ENCODE results near the gene PATE3. TPM values are rescaled to one million over a fixed set of nuclear protein-coding genes. Genes with fewer than 3 reads are reported as not detected.

PATE3 gene
- total RNA-seq, 1 experiment from 2014 or later = not detected

DNA sequence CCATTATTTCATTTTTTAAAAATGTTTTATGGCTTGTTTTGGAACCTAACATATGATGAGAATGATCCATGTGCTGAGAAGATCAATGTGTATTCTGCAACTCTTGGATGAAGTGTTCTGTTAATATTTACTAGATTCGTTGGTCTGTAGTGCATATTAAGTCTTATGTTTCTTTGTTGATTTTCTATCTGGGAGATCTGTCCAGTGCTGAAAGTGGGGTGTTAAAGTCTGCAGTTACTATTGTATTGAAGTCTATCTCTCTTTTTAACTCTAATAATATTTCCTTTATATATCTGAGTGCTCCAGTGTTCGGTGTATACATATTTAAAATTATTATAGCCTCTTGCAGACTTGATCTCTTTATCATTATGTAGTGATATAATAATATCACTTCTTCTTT is 11.9 kb downstream of the PATE3 start:
- in situ Hi-C loops (cut with HindIII; ENCODE audit: low pct_unique_long_range_greater_than_20kb, low sequenced_read_pairs) (no loop called here), intact Hi-C loops (cut with micrococcal nuclease; ENCODE audit: unreplicated experiment) (no loop called here)
- no peaks in the 10 kb centered on the region for H3K36me3 ChIP-seq (ENCODE audit: control insufficient read depth, insufficient read depth, low read length)
- H3K9me3 ChIP-seq (ENCODE audit: control insufficient read depth, insufficient read depth, low read depth, low read length) = peaks cover 57% of the 10 kb centered on the region
- H3K4me1 ChIP-seq (ENCODE audit: control insufficient read depth, insufficient read depth, low read length) = no peaks in the 10 kb centered on the region
- BruUV-seq (replicated peaks) = no TSS peak
- DNase-seq (ENCODE audit: low read depth, low spot score) (no peak), ATAC-seq (no peak)
- TF ChIP-seq SIN3A (IDR thresholded peaks at IDR 0.05; ENCODE audit: borderline replicate concordance, insufficient read depth, low read depth, low read length) (no peak), POLR2AphosphoS5 (IDR thresholded peaks at IDR 0.05; ENCODE audit: low read depth, low read length) (no peak)
- TF ChIP-seq, protein P1, sequence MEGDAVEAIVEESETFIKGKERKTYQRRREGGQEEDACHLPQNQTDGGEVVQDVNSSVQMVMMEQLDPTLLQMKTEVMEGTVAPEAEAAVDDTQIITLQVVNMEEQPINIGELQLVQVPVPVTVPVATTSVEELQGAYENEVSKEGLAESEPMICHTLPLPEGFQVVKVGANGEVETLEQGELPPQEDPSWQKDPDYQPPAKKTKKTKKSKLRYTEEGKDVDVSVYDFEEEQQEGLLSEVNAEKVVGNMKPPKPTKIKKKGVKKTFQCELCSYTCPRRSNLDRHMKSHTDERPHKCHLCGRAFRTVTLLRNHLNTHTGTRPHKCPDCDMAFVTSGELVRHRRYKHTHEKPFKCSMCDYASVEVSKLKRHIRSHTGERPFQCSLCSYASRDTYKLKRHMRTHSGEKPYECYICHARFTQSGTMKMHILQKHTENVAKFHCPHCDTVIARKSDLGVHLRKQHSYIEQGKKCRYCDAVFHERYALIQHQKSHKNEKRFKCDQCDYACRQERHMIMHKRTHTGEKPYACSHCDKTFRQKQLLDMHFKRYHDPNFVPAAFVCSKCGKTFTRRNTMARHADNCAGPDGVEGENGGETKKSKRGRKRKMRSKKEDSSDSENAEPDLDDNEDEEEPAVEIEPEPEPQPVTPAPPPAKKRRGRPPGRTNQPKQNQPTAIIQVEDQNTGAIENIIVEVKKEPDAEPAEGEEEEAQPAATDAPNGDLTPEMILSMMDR (IDR thresholded peaks at IDR 0.05) = no peak
- TF ChIP-seq, protein P2, sequence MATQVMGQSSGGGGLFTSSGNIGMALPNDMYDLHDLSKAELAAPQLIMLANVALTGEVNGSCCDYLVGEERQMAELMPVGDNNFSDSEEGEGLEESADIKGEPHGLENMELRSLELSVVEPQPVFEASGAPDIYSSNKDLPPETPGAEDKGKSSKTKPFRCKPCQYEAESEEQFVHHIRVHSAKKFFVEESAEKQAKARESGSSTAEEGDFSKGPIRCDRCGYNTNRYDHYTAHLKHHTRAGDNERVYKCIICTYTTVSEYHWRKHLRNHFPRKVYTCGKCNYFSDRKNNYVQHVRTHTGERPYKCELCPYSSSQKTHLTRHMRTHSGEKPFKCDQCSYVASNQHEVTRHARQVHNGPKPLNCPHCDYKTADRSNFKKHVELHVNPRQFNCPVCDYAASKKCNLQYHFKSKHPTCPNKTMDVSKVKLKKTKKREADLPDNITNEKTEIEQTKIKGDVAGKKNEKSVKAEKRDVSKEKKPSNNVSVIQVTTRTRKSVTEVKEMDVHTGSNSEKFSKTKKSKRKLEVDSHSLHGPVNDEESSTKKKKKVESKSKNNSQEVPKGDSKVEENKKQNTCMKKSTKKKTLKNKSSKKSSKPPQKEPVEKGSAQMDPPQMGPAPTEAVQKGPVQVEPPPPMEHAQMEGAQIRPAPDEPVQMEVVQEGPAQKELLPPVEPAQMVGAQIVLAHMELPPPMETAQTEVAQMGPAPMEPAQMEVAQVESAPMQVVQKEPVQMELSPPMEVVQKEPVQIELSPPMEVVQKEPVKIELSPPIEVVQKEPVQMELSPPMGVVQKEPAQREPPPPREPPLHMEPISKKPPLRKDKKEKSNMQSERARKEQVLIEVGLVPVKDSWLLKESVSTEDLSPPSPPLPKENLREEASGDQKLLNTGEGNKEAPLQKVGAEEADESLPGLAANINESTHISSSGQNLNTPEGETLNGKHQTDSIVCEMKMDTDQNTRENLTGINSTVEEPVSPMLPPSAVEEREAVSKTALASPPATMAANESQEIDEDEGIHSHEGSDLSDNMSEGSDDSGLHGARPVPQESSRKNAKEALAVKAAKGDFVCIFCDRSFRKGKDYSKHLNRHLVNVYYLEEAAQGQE (IDR thresholded peaks at IDR 0.05; ENCODE audit: insufficient read depth in 1 of 2, low read depth in 2 of 2, low read length in 1 of 2) = peak in 1 of 2 experiments; percentile 70; a peak in 2 of 4 replicates
- ChIA-PET POLR2A (no interaction called here), CTCF (no interaction called here)
- H3K27ac ChIP-seq (ENCODE audit: low read length) = no peak overlapping the region
- no peaks in the 10 kb centered on the region for H3K27me3 ChIP-seq (ENCODE audit: control insufficient read depth, insufficient read depth, low read length)
- H3K4me3 ChIP-seq (ENCODE audit: low read depth in 2 of 2, low read length in 2 of 2) = no peak overlapping the region

DNA sequence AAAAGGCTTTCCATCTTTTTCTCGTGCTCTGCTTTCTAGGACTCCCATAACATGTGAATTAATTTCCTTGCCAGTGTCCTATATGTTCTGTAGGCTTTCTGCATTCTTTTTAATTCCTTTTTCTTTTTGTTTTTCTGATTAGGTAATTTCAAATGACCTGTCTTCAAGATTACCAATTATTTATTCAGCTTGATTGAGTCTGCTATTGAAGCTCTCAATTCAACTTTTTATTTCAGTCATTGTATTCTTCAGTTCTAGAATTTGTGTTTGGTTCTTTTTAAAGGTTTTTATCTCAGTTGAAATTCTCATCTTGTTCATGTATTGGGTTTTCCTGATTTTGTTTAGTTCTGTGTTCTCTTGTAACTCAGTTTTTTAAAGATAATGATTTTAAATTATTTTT is 14.5 kb downstream of the PATE3 start:
- Histone ChIP-seq H3K4me1 (ENCODE audit: control insufficient read depth, insufficient read depth, low read length) (no peaks in the 10 kb centered on the region), H3K9me3 (ENCODE audit: control insufficient read depth, insufficient read depth, low read depth, low read length) (peaks cover 46% of the 10 kb centered on the region), H3K4me3 (ENCODE audit: low read depth in 2 of 2, low read length in 2 of 2) (no peak overlapping the region), H3K27ac (ENCODE audit: low read length) (no peak overlapping the region), H3K36me3 (ENCODE audit: control insufficient read depth, insufficient read depth, low read length) (no peaks in the 10 kb centered on the region), H3K27me3 (ENCODE audit: control insufficient read depth, insufficient read depth, low read length) (no peaks in the 10 kb centered on the region)
- ChIA-PET POLR2A (no interaction called here), CTCF (no interaction called here)
- in situ Hi-C loops (cut with HindIII; ENCODE audit: low pct_unique_long_range_greater_than_20kb, low sequenced_read_pairs) (no loop called here), intact Hi-C loops (cut with micrococcal nuclease; ENCODE audit: unreplicated experiment) (no loop called here)
- DNase-seq (ENCODE audit: low read depth, low spot score) (no peak), ATAC-seq (no peak)
- TF ChIP-seq, protein P1 (IDR thresholded peaks at IDR 0.05) = no peak
- TF ChIP-seq SIN3A (IDR thresholded peaks at IDR 0.05; ENCODE audit: borderline replicate concordance, insufficient read depth, low read depth, low read length) (no peak), POLR2AphosphoS5 (IDR thresholded peaks at IDR 0.05; ENCODE audit: low read depth, low read length) (no peak), TCF7L2 (IDR thresholded peaks at IDR 0.05; ENCODE audit: low read depth, low read length) (no peak)
- TF ChIP-seq, protein P2 (IDR thresholded peaks at IDR 0.05; ENCODE audit: insufficient read depth in 1 of 2, low read depth in 2 of 2, low read length in 1 of 2) = no peak
- no TSS peak for BruUV-seq (replicated peaks)

Data from Panc1 (cell line).